ENCODE measurements around the gene PCCA.

The PCCA gene

GRCh38 chr13:100478107-100478809 lies 389.4 kb downstream of the PCCA start:
- DNase-seq = no peak

GRCh38 chr13:100480676-100481075 lies 391.8 kb downstream of the PCCA start:
- DNase-seq = no peak

DNA sequence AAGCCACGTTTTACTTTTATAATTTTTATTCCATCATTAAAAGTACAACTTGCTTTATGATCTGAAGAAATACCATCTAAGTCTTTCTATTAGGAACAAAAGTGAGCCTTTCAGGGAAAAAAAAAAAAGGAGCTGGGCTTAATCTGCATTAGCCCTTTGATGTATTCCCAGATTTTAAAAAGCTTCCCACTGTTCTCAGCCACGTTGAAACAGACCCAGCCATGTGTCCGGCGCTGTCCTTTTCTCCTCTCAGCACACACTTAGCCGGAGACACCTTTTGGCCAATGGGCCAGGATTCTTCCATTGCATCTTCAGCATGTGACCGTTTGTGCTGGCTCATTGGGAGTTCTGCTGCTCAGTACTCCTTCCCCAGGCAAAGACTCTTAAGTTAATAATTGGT lies 394.2 kb downstream of the PCCA start:
- no peak for DNase-seq

- DNase-seq = no peak
Measured at GRCh38 chr13:100483841-100484381, 395.0 kb downstream of the PCCA start.

GRCh38 chr13:100484702-100485101 lies 395.8 kb downstream of the PCCA start:
- no peak for DNase-seq

DNA sequence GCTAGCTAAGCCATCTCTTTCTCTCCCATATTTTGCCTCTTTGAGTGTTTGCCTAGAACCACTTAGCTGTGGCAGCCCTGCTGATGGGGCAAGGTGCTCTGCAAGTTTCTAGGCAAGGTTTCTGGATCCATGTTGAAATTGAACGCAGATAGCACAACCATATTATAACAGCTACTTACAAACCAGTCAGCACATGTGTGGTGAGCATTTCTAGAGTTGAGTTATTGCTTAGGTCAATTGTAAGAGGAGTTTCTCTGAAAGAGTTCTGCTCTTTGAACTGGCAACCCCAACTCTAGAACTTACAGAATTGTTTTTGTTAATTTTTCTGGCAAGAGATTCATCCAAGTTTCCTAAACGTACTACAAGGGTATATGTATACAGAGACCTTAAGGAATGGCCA lies 396.4 kb downstream of the PCCA start:
- no peak for DNase-seq

DNA sequence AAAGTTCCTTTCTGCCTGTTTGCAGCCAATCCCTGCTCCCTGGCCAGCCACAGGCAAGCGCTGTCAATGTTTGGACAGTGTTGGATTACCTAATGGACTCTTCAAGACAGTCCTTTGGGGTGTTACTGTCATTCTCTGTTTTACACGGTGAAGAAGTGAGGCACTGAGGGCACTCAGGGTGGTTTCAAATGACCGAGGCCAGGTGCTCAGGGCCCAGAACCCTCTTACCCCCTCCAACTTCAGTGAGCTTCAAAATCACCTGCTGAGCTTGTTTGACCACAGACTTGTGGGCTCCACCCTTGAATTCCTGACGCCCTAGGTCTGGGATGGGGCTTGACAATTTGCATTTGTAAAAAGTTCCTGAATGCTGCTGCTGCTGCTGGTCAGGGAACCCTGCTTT lies 401.8 kb downstream of the PCCA start:
- no peak for DNase-seq

- no peak for DNase-seq
Measured at GRCh38 chr13:100491164-100491842, 402.4 kb downstream of the PCCA start.

DNA sequence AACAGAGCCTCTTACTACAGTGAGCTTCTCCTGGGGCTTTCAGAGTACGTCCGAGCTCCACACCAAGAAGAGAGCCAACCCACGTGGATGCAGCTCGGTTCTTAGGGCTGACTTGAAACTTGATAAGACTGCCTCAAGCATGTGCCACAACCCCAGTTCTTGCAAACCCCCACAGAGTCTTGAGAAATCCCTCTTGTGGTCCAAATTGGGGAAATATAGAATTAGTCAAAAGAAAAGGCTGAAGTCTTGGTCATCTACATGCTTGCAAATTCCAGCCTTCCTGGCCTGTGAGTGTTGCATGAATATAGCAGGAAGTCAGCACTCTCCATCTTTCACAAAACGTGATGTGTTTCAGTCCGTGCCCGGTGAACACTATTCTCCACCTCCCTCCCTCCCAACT lies 404.5 kb downstream of the PCCA start:
- no peak for DNase-seq

DNA sequence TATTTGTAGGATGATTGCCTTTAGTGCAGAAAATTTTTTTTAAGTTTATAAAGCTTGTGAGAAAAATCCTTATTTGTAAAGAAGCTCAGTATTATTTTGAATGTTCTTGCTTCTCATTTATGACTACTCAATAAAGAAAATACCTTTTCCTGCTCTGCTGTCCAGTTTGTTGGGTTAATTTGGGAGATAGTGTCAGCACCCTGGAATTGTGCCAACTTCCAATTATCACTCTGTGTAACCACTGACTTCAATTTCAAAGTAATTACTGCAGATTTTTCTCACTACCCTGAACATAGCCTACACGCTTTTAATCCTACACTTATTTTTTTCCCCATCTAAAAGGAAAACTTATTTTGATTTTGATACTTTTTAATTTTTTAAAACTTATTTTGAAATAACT lies 406.6 kb downstream of the PCCA start:
- no peak for DNase-seq

- DNase-seq = no peak
Measured at GRCh38 chr13:100497389-100497788, 408.5 kb downstream of the PCCA start.

- DNase-seq = no peak
Measured at GRCh38 chr13:100502446-100502845, 413.6 kb downstream of the PCCA start.

DNA sequence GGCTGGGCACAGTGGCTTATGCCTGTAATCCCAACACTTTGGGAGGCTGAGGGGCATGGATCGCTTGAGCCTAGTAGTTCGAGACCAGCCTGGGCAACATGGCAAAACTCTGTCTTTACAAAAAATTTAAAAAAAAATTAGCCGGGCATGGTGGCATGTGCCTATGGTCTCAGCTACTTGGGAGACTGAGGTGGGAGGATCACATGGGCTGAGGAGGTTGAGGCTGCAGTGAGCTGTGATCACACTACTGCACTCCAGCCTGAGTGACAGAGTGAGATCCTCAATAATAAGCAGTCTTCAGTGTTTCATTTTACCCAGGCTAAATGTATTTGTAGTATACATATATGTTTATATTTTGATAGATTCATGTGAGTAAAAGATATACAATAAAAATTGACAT lies 414.7 kb downstream of the PCCA start:
- DNase-seq = no peak

- DNase-seq = no peak
Measured at GRCh38 chr13:100506154-100506553, 417.3 kb downstream of the PCCA start.

- no peak for DNase-seq
Measured at GRCh38 chr13:100506600-100507422, 417.9 kb downstream of the PCCA start.

DNA sequence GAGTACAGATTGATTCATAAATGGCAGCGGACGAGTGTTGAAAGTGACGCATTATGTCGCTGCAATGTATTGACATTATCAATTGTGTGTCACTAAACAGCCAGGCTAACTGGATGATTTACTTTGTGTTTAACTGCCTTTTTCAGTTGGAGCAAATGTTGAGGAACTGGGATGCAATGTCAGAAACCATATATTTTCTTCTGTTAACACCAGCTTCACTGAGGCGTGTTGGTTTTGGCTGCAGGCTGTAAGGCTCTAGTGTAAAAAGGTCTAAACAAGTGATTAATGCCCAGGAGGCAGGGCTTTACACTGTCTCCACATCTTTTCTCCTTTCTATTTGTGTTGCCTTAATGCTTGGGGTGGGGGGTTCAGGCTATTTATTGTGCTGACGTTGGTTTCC lies 419.6 kb downstream of the PCCA start:
- no peak for DNase-seq

DNA sequence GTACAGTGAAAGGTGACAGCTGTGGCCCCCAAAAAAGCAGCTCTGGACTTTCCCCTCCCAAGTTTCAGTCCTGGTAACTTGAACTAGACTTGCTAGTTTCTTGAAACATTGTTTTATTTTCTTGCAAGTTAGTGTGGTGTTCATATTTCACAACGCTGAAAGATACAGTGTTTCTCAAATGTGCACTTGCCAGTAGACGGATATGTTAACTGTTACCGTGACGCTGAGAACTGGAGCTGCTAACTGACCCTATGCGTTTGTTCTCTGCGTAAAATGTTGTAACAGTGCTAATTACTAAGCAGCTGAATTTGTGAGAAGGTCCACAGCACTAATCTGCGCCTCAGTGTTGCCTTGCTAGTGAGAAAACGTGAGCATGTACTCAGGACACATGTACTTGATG lies 420.1 kb downstream of the PCCA start:
- DNase-seq = no peak

- DNase-seq = no peak
Measured at GRCh38 chr13:100510208-100510957, 421.5 kb downstream of the PCCA start.

DNA sequence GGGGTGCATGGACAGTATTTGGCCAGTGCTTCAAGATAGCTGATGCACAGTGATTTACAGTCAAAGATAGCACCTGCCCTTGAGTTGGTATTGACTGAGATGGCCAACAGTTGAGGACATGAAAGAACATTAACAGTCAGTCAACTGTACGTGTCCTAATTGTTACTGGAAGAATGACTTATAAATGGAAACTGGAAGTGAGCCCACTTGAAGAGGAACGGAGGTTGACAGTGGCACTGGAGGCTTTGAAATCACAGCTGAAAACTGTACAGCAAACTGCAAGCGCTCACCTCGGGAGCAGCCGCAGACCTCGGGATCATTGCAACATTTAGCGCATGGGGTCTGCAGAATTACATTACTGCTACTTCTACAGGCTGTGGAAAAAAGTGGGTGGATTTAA lies 422.6 kb downstream of the PCCA start:
- DNase-seq = no peak

DNA sequence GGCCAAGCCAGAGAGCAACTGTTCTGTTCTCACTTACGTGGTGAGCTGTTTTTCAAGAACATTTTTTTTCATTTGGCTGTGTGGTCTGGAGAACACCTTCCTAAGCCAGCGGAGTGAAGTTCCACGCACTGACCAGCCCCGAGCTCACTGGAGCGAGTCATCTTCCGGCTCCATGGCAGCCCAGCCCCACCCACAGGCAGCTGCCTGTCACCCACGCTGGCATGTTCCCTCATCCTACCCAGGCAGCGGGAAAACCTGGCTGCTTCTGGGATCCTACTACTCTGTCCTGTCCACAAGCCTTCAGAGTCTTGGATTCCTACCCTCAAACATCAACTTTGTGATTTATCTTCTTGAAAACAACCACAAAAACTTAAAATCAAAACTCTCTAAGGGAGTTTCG lies 423.5 kb downstream of the PCCA start:
- DNase-seq = no peak

DNA sequence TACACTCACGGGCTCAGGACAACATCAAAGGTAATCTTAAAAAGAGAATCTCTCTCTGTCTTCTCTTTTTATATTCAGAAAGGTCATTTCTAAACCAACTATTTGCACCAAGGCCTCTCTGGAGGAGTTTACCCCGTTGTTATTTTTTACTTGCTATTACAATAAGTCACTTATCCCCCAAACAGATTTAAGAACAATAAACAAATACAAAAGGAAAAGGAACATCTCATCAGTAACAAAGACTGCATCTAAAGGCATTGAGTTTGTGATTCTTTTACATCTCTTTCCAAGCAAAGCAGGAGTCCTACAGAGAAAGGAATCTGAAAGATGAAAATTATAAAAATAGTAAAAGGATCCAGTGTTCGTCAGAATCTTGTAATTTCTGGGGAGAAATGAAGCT lies 424.3 kb downstream of the PCCA start:
- no peak for DNase-seq

DNA sequence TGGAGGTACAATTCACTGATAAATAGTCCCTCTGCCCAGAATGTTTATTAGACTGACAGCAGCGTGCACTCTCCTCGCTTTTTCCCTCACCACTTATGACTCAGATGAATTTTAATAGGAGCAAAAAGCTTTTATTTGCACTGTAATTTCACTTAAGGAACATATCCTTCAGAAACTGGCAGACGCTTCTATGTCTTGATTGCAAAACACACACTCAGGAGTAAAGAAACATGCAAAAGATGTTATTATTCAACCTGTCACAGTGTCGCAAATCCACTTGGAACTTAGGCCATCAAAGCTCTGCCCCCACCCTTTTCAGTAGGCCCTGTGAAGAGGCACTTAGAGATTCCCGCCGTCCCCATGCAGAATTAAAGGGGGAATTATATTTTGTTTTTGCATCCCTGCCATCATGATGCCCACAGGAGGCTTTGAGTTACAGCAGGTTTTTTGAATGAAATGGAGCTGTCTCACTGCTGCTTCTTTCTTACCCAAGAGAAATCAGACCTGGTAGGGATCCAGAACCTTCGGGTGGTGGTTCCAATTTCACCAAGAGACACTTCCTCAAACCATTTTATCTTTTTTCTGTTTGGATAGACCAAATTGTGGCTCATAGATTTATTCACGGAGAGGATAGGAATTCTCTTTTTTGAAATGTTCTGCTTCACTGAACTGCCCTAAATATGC lies 425.2 kb downstream of the PCCA start:
- no peak for DNase-seq
